ENCODE measurements around the gene DYNC1LI1.

DNA sequence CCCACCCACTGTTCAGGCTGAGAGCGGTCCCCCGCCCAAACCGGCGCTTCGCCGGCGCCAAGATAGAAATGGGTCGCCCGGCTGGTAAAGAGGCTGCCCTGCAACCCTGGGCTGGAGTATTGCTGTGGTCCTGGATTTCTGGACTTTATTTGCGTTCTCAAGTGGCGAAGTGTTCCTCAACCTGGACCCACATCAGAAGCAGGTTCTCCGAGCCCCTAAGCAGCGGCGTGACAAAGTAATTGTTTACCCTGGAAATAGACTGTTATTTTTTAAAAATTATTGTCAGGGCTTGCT lies 481 bp upstream of the DYNC1LI1 start:
- TF ChIP-seq CTCF (optimal IDR thresholded peaks at IDR 0.05 in 1 of 3, IDR thresholded peaks at IDR 0.05 in 1 of 3, conservative IDR thresholded peaks at IDR 0.05 in 1 of 3; ENCODE audit: extremely low read depth in 1 of 3, insufficient read depth in 2 of 3, low read length in 3 of 3) (no peak), EZH2 (IDR thresholded peaks at IDR 0.05; ENCODE audit: low read length) (no peak)
